Common myeloid progenitor, CD34-positive (primary cell): ENCODE measurements around the gene LGALS13.

Experiments
- CTCF ChIA-PET: fragments of 350-600 bp; sonication (Branson Sonifier 250); formaldehyde crosslinking; loops from one replicate; lab custom pipeline; 2021; ENCODE audit warnings: antibody characterized with exemption; lab: Charles Lee
- POLR2A ChIA-PET: fragments of 350-600 bp; sonication (Branson Sonifier 250); formaldehyde crosslinking; loops from one replicate; lab custom pipeline; 2021; ENCODE audit warnings: antibody characterized with exemption; lab: Charles Lee
- DNase-seq, 3 donors: peaks; one replicate each; pipeline versions ENCODE4 v3.0.0 to v3.0.0-alpha.2; 2013
- H3K27ac ChIP-seq, 2 experiments: 1 replicate in 1 of 2; 2 replicates in 1 of 2; pipeline ENCODE4 v1.7.0; 2013; ENCODE audit warnings: inconsistent platforms in 2 of 2, low read length in 2 of 2, mild to moderate bottlenecking in 2 of 2, low read depth in 1 of 2, moderate library complexity in 1 of 2; ENCODE audit not compliant: severe bottlenecking in 2 of 2, insufficient read depth in 1 of 2, poor library complexity in 1 of 2
- H3K27me3 ChIP-seq, 5 experiments: replicated peaks in 2 of 5; 1 replicate in 3 of 5; 2 replicates in 2 of 5; pipeline versions ENCODE4 v1.6.1 to v1.7.0; 2013; ENCODE audit warnings: low read length in 4 of 5, mild to moderate bottlenecking in 2 of 5, moderate library complexity in 2 of 5, inconsistent platforms in 1 of 5; ENCODE audit not compliant: insufficient read depth in 5 of 5, control insufficient read depth in 4 of 5
- H3K36me3 ChIP-seq, 4 experiments: 1 replicate in 2 of 4; 2 replicates in 2 of 4; pipeline versions ENCODE4 v1.6.1 to v1.7.0; 2013; ENCODE audit warnings: low read length in 3 of 4, control low read depth in 1 of 4, mild to moderate bottlenecking in 1 of 4; ENCODE audit not compliant: control insufficient read depth in 4 of 4, insufficient read depth in 4 of 4
- H3K4me1 ChIP-seq, 4 experiments: 1 replicate in 3 of 4; 2 replicates in 1 of 4; pipeline versions ENCODE4 v1.6.1 to v1.7.1; 2013; ENCODE audit warnings: low read length in 3 of 4, mild to moderate bottlenecking in 3 of 4, control low read depth in 1 of 4, inconsistent platforms in 1 of 4, moderate library complexity in 1 of 4; ENCODE audit not compliant: control insufficient read depth in 4 of 4, insufficient read depth in 4 of 4; ENCODE audit errors: control extremely low read depth in 1 of 4
- H3K4me3 ChIP-seq, 7 experiments: 1 replicate in 4 of 7; 2 replicates in 3 of 7; pipeline versions ENCODE4 v1.5.1 to v1.7.0; 2013; ENCODE audit warnings: mild to moderate bottlenecking in 7 of 7, low read length in 6 of 7, moderate library complexity in 6 of 7, inconsistent platforms in 2 of 7, low read depth in 2 of 7, control low read depth in 1 of 7; ENCODE audit not compliant: insufficient read depth in 4 of 7, control insufficient read depth in 1 of 7; ENCODE audit errors: extremely low read depth in 1 of 7
- H3K9me3 ChIP-seq, 5 experiments: 1 replicate in 4 of 5; 2 replicates in 1 of 5; pipeline versions ENCODE4 v1.6.1 to v1.7.1; 2013; ENCODE audit warnings: low read length in 4 of 5, mild to moderate bottlenecking in 2 of 5, inconsistent platforms in 1 of 5, low read depth in 1 of 5, moderate library complexity in 1 of 5; ENCODE audit not compliant: control insufficient read depth in 4 of 5, insufficient read depth in 2 of 5; ENCODE audit errors: control extremely low read depth in 1 of 5
- WGBS: methylation state at CpG from one replicate; pipeline ENCODE4 v1.1.5; 2013; ENCODE audit not compliant: insufficient coverage; 5-methylcytosine and 5-hydroxymethylcytosine counted together

Gene LGALS13

GRCh38 chr19:39637891-39638290 is 35.6 kb downstream of the LGALS13 start:
- no peaks in the 10 kb centered on the region for H3K36me3 ChIP-seq
- peaks cover 0 to 34% (median 2%) of the 10 kb centered on the region in 5 experiments for H3K27me3 ChIP-seq
- DNase-seq: no peak
- peaks cover 0 to 4% (median 0%) of the 10 kb centered on the region in 5 experiments for H3K9me3 ChIP-seq
- WGBS: 92% methylated on average over 2 of the region's 4 CpGs
- no peak overlapping the region for H3K27ac ChIP-seq
- POLR2A ChIA-PET: no interaction called here
- H3K4me3 ChIP-seq: no peak overlapping the region
- CTCF ChIA-PET: no interaction called here
- H3K4me1 ChIP-seq: no peaks in the 10 kb centered on the region

DNA sequence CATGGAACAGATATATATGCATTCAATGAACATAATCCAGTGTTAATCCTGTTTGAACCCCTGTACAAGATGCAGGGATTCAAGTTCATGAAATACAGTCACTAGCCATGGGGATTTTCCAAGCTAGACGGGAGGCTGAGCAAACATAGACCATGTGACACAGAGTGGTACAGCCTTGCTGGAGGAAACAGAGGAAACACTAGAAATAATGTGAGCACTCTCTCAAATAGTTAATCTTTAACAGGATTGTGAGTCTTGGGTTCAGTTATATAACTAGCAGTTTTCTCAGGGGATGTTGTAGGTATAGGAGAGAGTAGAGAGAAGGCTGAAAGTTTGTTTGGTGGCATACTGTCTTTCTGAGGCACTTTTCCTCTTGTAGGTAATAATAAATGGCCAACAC is 39.4 kb downstream of the LGALS13 start:
- ChIA-PET POLR2A (no interaction called here), CTCF (no interaction called here)
- 100% methylated on average over 1 of the region's 1 CpG for WGBS
- Histone ChIP-seq H3K4me1 (no peaks in the 10 kb centered on the region), H3K4me3 (no peak overlapping the region), H3K9me3 (no peaks in the 10 kb centered on the region), H3K27me3 (peaks cover 0 to 31% (median 2%) of the 10 kb centered on the region in 5 experiments), H3K27ac (no peak overlapping the region), H3K36me3 (no peaks in the 10 kb centered on the region)
- DNase-seq: no peak

GRCh38 chr19:39643591-39643990 is 41.3 kb downstream of the LGALS13 start:
- Histone ChIP-seq H3K4me3 (no peak overlapping the region), H3K4me1 (no peaks in the 10 kb centered on the region), H3K27me3 (peaks cover 0 to 21% (median 2%) of the 10 kb centered on the region in 5 experiments), H3K9me3 (no peaks in the 10 kb centered on the region), H3K27ac (no peak overlapping the region), H3K36me3 (no peaks in the 10 kb centered on the region)
- DNase-seq: no peak
- POLR2A ChIA-PET: no interaction called here
- 50% methylated on average over 2 of the region's 5 CpGs for WGBS
- CTCF ChIA-PET: no interaction called here

- CTCF ChIA-PET: no interaction called here
Observed at GRCh38 chr19:39645800-39646411, 43.6 kb downstream of the LGALS13 start.

GRCh38 chr19:39647918-39648317 is 45.6 kb downstream of the LGALS13 start:
- 67% methylated on average over 1 of the region's 3 CpGs for WGBS
- no peak for DNase-seq
- H3K36me3 ChIP-seq: no peaks in the 10 kb centered on the region
- H3K27me3 ChIP-seq: peaks cover 0 to 10% (median 0%) of the 10 kb centered on the region in 5 experiments
- ChIA-PET POLR2A (no interaction called here), CTCF (no interaction called here)
- no peaks in the 10 kb centered on the region for H3K4me1 ChIP-seq
- H3K4me3 ChIP-seq: no peak overlapping the region
- no peak overlapping the region for H3K27ac ChIP-seq
- no peaks in the 10 kb centered on the region for H3K9me3 ChIP-seq

More at GRCh38 chr19:39645800-39646411, 43.6 kb downstream of the LGALS13 start:
- POLR2A ChIA-PET: no interaction called here
- no peak overlapping the region for H3K4me3 ChIP-seq
- no peaks in the 10 kb centered on the region for H3K9me3 ChIP-seq
- peaks cover 0 to 11% (median 2%) of the 10 kb centered on the region in 5 experiments for H3K27me3 ChIP-seq
- no peaks in the 10 kb centered on the region for H3K4me1 ChIP-seq
- WGBS: 27% methylated on average over 3 of the region's 6 CpGs
- peak; percentile 4 to 50 (median 50) for DNase-seq
- H3K36me3 ChIP-seq: no peaks in the 10 kb centered on the region
- no peak overlapping the region for H3K27ac ChIP-seq

DNA sequence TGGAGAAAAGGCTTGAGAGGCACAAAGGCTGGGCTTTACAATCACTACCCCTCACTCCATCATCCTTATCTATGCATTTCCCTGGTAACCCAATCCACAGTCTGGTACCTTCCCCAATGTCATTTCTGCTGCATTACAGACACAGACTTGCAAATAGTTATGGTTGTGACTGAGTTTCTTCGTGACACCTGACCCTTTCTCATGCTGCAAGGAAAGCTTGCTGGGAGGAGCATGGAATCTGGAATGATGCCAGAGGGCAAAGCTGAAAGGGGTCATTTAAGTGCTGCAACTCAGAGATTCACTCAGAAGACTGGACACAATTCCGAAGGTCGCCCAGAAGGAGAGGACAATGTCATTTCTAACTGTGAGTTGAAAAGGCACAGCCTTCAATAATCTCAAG is 53.3 kb downstream of the LGALS13 start, which contains the start of gene LGALS16:
TSS of gene LGALS16 (plus strand) at position 301 of the 400 bp plus-strand sequence. CDS start at position 350, 49 bp downstream.
- CTCF ChIA-PET: no interaction called here
- Histone ChIP-seq H3K36me3 (no peaks in the 10 kb centered on the region), H3K4me3 (no peak within 1 kb of the TSS), H3K27ac (no peak within 1 kb of the TSS), H3K9me3 (no peaks in the 10 kb centered on the region), H3K27me3 (peaks cover 0 to 25% (median 4%) of the 10 kb centered on the region in 5 experiments), H3K4me1 (no peaks in the 10 kb centered on the region)
- POLR2A ChIA-PET: no interaction called here
- DNase-seq: no peak
- 80% methylated on average over 1 of the region's 3 CpGs for WGBS
